Activated CD4-positive, alpha-beta T cell treated with anti-CD3 and anti-CD28 coated beads, Interleukin-10, Interleukin-2, amounts not matched to agents 100 ng/mL and 50 ng/mL, durations not matched to agents 16 hours and 8 hours (primary cell): Measurements from ENCODE around the gene RAB4A.

Source experiments
- DNase-seq: peaks from one replicate; pipeline ENCODE4 v3.0.0-alpha.2; 2020

Gene RAB4A

DNA sequence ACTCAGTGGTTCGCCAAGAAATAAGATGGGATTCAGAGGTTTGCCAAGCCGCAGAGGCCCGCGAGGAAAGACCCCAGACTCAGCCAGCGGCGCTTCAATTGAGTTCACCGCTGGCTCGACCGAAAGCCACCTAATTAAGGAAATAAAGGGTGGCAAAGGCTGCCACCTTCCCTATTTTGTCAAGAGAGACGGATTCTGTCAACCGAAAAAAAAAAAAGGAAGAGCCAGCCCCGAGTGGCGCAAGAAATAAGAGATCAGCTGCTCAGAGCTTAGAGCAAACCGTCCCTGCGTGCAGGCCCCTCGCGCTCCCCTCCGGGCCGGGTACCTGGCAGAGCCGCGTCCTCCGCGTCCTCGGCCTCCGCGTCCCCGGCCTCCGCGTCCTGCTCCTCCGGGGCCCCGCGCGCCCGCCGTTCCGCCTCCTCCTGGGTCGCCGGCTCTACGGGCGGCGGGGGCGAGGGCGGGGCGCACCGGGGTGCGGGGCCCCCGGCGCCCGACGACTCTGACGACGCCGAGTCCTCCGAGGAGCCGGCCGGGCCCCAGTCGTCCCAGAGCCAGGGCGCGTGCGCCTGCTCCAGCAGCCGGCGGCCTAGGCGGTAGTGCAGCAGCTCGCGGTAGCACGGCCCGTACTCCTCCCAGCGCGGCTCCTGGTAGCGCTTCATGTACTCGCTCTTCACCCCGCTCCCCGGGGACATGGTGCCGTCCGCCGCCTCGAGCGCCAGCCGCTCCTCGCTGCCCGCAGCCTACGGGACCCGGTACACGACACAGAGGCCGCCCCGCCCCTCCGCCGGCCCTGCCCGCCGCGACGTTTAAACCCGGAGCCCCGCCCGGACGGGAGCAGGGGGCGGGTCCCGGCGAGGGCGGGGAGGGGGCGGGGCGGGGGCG is 71.1 kb downstream of the RAB4A start:
- peak; percentile 87 for DNase-seq

DNA sequence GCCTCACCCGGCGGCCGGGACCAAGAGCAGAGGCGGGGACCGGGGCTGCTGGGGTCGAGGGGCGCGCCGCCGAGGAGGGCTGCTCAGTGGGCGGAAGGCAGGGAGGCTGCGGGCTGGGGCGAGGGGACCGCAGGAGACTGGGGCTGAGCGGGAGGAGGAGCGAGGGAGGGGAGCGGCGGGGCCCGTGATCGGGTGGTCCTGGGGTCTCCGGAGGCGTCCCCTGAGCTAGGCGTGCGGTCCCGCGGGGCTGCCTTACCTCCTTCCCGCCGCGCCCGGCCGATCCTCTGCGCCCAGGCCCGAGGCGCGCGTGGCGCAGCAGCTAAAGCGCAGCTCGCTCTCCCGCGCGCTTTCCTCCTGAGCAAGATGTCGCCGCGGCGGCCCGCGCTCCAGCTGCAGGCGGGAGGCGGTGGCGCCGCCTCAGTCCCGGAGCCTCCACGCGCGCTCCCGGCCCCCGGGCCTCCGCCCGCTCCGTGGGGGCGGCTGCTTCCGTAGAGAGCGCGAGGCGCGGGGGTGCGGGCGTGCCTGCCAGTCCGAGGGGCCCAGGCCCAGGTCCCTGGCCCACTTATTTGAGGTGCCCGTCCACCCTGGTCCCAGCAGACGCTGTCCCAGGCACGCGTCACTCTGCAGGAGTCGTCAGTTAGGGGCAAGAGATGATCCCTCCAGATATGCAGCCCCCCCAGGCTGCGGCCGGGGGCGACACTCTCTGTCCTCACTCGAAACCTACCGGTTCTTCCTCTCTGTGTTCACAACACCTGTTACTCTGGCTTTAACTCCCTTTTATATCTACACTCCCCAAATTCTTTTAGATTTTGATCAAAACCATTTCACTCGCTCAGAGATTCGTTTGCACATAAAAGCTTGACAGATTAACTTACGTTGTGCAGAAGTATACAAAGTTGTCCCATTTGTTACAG is 72.0 kb downstream of the RAB4A start, which contains the start of gene CCSAP:
Gene CCSAP, minus strand, starts transcription at position 392 of the 914 bp plus-strand sequence. CDS start 582 bp downstream, outside the sequence.
- peak; percentile 47 for DNase-seq

DNA sequence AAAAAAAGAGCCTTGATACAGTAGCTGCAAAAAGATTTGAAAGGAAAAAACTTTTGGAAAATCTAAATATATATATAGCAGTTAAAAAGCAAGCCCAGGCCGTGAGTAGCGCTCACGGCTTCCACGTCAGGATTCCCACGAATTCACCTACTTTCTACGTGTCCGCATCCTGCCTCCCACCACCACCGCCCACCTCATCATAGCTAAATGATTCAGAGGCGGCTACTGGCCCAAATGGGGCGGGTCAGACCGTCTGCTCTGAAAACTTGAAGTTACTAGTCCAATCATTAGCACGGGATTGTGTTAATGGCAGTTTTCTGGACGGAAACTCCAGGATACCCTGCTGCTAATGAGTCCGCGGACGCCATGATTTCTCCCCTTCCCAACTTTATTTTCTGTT is 73.2 kb downstream of the RAB4A start:
- no peak for DNase-seq

DNA sequence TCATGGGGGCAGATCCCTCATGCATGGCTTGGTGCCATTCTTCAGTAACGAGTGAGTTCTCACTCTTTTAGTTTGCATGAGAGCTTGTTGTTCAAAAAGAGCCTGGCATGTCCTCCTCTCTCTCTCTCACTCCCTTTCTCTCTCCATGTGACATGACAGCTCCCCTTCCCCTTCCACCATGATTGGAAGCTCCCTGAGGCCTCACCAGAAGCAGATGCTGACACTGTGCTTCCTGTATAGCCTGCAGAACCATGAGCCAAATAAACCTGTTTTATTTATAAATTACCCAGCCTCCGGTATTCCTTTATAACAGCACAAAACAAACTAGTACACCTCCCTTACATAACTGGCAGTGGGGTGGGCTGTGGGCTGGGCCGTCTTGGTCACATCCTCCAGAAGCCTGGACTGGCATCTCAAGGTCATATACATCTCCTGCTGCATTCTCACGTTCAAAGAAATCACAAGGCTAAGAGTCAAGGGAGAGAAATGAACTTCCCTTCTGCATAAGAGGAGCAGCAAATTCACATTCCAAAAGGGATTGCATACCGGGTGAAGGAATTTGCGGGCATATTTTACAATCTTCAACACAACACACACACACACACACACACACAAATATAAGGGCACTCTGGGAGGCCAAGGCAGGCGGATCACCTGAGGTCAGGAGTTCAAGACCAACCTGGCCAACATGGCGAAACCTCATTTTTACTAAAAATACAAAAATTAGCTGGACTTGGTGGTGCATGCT is 74.2 kb downstream of the RAB4A start:
- DNase-seq: no peak

DNA sequence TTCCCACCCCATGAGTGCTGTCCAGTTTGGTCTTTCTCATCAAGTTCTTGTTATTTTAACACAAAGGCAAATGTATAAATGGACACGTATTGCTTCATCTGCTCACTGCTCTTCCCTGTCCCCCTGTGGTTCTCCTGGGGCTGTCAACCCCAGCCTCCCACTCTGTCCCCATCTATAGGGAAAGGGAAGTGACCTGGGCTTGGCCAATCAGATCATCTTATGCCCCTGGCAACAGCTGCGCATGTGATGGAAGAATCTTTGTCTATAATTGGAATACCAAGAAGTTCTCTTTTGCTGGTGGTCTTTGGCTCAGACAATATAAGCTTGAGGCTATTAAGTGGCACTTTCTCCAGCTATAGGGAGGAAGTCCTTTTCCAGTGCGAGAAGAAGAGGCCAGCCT is 76.6 kb downstream of the RAB4A start:
- no peak for DNase-seq

DNA sequence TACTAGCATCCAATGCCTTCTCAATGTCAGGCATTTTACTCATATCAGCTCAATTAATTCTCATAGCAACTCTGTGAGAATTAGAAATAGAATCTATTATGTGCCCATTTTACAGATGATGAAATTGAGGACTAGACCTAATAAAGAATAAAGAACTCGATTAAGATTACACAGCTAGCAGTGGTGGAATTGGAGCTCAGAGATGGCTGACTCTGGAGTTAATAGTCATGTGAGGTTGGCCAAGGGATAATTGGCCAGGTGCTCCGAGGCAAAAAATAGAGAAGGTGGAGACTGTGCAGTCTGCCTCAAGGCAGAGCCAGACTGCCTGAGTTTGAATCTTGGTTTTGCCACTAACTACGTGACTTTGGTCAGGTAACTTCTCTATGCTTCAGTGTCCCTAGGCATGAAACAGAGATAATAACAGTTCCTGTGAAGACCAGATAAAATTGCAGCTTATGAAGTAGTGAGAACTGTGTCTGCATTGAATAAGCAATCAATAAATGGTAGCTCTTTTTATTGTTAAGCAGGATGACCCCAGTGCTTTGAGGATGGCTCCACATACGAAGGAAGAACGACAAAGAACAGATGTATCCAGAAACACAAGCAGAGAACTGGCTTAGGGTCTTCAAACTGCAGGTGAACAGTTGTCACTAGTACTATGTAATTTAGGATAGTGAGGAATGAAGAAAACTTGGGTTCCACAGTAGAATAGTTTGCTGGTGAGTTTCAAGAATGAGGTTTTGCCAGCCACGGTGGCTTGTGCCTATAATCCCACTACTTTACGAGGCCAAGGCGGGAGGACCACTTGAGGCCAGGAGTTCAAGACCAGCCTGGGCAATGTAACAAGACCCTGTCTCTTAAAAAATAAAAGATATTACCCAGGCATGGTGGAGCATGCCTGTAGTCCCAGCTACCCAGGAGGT is 78.8 kb downstream of the RAB4A start:
- DNase-seq: no peak

DNA sequence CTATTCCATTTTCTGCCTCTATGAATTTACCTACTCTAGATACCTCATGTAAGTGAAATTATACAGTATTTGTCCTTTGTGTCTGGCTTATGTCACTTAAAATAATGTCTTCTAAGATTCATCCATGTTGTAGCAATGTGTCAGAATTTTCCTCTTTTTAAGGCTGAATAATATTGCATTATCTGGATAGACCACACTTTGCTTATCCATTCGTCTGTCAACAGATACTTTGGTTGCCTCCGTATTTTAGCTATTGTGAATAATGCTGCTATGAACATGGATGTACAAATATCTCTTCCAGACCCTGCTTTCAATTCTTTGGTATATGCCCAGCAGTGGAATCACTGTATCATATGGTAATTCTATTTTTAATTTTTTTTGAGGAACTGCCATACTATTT is 82.1 kb downstream of the RAB4A start:
- no peak for DNase-seq

DNA sequence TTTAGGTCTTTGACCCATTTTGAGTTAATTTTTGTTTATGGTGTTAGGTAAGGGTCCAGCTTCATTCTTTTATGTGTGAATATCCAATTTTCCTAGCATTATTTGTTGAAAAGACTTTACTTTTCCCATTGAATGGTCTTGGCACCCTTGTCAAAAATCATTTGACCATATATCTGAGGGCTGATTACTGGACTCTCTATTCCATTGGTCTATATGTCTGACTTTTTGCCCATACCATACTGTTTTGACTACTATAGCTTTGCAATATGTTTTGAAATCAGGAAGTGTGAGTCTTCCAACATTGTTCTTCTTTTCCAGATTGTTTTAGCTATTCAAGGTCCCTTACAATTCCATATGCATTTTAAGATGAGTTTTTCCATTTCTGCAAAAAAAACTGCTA is 83.3 kb downstream of the RAB4A start:
- no peak for DNase-seq
